Panc1 (cell line): Measurements from ENCODE around the gene PRDM2.

Source experiments
- POLR2AphosphoS5 ChIP-seq: IDR thresholded peaks from 2 replicates; pipeline ENCODE4 v1.6.1; 2012; ENCODE audit warnings: mild to moderate bottlenecking, low read depth, low read length, moderate library complexity
- SIN3A ChIP-seq: IDR thresholded peaks from 2 replicates; pipeline ENCODE4 v1.6.1; 2012; ENCODE audit warnings: low read depth, mild to moderate bottlenecking, low read length, moderate library complexity, borderline replicate concordance; ENCODE audit not compliant: insufficient read depth
- TCF7L2 ChIP-seq: IDR thresholded peaks from 2 replicates; pipeline ENCODE4 v1.6.1; 2011; ENCODE audit warnings: mild to moderate bottlenecking, low read depth, low read length, inconsistent platforms
- TF ChIP-seq, protein P1 (sequence below): fragments of 450-650 bp; IDR thresholded peaks from 2 replicates; pipeline ENCODE4 v1.5.1; 2017; ENCODE audit warnings: mild to moderate bottlenecking

DNA sequence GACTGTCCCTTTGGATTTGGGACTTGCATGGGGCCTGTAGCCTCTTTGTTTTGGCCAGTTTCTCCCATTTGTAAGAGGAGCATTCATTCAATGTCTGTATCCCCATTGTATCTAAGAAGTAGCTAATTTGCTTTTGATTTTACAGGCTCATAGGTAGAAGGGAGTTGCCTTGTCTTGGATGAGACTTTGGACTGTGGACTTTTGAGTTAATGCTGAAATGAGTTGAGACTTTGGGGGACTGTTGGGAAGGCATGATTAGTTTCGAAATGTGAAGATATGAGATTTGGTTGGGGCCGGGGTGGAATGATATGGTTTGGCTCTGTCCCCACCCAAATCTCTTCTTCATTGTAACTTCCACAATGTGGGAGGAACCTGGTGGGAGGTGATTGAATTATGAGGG, 151.7 kb downstream of the PRDM2 start:
- TF ChIP-seq, protein P1, sequence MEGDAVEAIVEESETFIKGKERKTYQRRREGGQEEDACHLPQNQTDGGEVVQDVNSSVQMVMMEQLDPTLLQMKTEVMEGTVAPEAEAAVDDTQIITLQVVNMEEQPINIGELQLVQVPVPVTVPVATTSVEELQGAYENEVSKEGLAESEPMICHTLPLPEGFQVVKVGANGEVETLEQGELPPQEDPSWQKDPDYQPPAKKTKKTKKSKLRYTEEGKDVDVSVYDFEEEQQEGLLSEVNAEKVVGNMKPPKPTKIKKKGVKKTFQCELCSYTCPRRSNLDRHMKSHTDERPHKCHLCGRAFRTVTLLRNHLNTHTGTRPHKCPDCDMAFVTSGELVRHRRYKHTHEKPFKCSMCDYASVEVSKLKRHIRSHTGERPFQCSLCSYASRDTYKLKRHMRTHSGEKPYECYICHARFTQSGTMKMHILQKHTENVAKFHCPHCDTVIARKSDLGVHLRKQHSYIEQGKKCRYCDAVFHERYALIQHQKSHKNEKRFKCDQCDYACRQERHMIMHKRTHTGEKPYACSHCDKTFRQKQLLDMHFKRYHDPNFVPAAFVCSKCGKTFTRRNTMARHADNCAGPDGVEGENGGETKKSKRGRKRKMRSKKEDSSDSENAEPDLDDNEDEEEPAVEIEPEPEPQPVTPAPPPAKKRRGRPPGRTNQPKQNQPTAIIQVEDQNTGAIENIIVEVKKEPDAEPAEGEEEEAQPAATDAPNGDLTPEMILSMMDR: no peak
- TF ChIP-seq POLR2AphosphoS5 (no peak), SIN3A (no peak), TCF7L2 (no peak)
